HG03469 (cell line): ENCODE data around the gene HPGDS.
"Not testable (repeated sequence)": the region's sequence is repeated elsewhere in the genome, so short reads cannot be mapped to it uniquely, and the experiment has no call there.

Source experiments
- ATAC-seq: cut with Tn5 transposase; IDR thresholded peaks from one replicate; pipeline ENCODE4 v1.9.1; 2021; ENCODE audit warnings: mild to moderate bottlenecking, moderate library complexity, moderate number of reproducible peaks; ENCODE audit not compliant: unreplicated experiment

The HPGDS gene

GRCh38 chr4:94342694-94343093 is at the start of gene HPGDS:
TSS of gene HPGDS (minus strand) at chr4:94342836. CDS start at chr4:94334629, 8,207 bp downstream.
- ATAC-seq: no peak

GRCh38 chr4:94390804-94391410 is 48.3 kb upstream of the HPGDS start:
- no peak for ATAC-seq

DNA sequence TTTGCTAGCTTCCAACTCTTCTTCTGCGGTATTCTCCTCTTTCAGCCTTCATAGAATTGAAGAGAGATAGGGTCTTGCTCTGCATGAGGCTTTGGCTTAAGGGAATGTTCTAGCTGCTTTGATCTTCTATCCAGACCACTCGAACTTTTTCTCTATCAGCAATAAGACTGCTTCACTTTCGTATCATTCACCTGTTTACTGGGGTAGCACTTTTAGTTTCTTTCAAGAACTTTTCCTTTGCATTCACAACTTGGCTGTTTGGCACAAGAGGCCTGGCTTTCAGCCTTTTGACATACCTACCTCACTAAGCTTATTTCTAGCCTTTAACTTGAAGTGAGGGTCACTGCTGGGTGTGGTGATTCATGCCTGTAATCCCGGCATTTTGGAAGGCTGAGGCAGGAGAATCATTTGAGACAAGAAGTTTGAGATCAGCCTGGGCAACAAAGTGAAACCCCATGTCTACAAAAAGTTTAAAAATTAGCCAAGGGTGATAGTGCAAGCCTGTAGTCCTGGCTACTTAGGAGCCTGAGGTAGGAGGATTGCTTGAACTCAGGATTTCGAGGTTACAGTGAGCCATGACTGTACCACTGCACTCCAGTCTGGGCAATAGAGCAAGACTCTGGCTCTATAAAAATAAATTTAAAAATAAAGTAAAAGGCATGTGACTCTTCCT is 47.1 kb upstream of the HPGDS start:
- no peak for ATAC-seq

GRCh38 chr4:94387965-94388364 is 45.3 kb upstream of the HPGDS start:
- not testable (repeated sequence) for ATAC-seq

DNA sequence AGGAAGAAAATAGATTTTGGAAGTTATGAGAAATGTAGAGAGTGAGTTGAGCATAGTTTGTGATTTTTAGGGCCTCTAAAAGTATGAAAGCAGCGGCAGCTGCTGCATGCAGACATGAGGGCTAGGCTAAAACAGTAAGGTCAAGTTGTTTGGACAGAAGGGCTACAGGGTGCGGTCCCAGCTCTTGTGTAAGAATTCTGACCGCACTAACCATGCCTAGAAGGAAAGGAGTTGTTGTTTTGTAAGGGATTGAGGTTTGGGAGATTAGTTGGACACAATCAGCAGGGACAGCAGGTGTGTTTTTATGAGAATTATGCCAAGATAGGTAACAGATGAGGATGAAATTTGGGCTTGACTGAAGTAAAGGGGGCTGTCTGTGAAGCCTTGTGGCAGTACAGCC is 42.8 kb upstream of the HPGDS start:
- not testable (repeated sequence) for ATAC-seq

DNA sequence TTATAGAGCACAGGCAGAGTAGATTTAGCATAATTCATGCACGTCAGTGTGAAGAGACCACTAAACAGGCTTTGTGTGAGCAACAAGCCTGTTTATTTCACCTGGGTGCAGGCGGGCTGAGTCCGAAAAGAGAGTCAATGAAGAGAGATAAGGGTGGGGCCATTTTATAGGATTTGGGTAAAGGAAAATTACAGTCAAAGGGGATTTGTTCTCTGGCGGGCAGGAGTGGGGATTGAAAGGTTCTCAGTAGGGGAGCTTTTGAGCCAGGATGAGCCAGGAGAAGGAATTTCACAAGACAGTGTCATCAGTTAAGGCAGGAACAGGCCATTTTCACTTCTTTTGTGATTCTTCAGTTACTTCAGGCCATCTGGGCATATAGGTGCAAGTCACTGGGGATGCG is 40.3 kb upstream of the HPGDS start:
- not testable (repeated sequence) for ATAC-seq

- no peak for ATAC-seq
Observed at GRCh38 chr4:94378047-94378446, 35.4 kb upstream of the HPGDS start.

DNA sequence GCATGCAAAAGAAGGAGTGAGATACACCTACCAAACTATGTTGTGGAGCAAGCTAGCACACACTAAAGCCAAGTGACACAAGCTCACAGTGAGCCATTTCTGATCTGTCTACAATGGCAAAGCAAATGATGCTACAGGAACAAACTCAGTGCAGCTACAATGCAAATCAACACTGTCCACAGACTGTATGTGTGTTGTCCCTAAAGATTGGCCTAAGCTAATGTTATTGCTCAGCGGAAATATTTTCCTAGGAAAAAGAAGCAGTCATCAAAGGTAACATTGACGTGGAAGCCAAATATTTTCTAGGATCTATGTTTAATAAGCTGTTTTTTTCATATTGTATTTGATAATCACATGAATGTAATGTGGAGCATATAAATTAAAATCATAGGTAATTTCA is 34.7 kb upstream of the HPGDS start:
- no peak for ATAC-seq

GRCh38 chr4:94375364-94375763 is 32.7 kb upstream of the HPGDS start:
- no peak for ATAC-seq

GRCh38 chr4:94373752-94374151 is 31.1 kb upstream of the HPGDS start:
- no peak for ATAC-seq

GRCh38 chr4:94372991-94373390 is 30.4 kb upstream of the HPGDS start:
- no peak for ATAC-seq

- no peak for ATAC-seq
Observed at GRCh38 chr4:94372228-94372978, 29.8 kb upstream of the HPGDS start.

GRCh38 chr4:94371290-94371689 is 28.7 kb upstream of the HPGDS start:
- ATAC-seq: no peak

DNA sequence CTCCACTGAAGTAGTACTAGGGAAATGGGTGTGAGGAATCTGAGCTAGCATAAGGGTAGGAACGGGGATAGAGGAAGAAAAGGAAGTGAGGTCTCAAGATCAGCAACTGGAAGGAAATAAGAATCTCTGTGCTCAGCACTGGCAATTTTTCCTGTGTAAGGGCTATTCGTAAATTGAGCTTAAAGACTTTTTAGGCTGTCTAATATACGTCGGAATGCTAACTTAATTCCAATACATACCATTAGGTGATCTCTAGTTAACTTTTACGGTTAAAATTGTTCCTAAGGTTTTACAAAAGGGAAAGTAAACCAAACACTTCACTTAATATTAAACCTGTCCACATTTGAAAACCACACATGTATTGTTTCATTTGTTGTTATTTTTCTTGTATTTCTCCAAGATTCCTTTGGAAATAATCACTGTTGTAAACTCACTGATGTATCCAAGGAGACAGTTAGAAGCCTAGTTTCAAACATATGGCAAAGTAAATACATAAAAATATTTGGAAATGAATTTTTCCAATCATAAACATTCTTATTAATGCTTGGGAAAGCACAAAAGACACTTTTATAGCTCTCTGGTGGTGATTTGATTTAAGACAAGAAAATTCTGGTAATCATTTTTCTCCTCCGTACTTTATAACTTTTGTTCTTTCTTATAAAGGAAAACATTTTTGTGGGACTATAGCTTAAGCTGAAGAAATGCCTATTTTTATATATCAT is 28.1 kb upstream of the HPGDS start:
- ATAC-seq: no peak

DNA sequence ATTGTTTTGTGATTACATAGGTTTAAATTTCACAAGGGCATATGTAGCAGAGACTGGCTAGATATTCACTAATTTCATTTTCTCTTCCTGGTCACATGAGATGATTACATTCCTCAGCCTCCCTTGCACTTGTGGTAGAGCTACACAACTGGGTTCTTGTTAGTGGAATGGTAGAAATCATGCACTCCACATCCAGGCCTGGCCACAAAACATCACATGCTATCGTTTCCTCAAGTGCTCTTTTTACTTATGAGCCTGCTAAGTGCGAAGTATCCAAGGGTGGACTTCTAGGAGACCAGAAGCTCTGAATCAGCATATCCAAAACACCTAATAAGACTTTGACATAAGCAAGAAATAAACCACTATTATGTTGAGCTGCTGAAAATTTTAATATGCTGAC is 26.4 kb upstream of the HPGDS start:
- no peak for ATAC-seq

DNA sequence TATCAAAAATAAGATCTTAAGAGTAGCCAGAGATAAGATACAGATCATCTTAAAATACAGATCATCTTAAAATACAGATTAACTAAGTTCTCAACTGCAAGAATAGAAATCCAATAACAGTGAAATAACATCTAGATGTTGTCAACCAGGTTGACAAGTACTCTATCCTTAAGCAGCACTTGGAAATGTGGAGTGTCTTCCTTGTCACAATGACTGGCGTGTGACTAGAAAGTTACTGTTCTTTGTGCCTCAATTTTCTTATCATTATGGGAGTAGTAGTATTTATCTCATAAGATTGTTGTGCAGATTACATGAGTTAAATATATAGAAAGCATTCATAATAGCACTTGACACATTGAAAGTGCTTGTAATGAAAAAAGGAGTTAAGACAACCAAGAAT is 25.8 kb upstream of the HPGDS start:
- no peak for ATAC-seq

DNA sequence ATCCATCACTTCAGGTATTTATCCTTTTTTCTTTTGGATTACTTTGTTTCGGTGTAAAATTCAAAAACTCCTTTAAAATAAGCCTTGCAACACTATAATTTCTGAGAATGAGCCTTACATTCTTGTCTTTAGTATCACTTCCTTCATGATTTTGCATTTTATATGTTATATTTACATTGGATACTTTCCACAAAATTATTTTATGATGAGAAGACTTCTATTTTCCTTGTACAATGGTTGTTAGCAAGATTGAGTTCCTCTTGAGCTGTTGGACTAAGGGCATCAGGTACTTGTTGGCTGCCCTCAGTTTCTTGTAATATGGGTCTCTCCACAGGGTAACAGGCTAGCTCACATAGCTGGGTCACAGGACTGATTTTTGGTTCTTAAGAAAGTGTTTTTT is 22.7 kb upstream of the HPGDS start:
- ATAC-seq: no peak

- no peak for ATAC-seq
Observed at GRCh38 chr4:94364527-94364926, 21.9 kb upstream of the HPGDS start.

- ATAC-seq: no peak
Observed at GRCh38 chr4:94363136-94363655, 20.6 kb upstream of the HPGDS start.

GRCh38 chr4:94359838-94360237 is 17.2 kb upstream of the HPGDS start:
- no peak for ATAC-seq

- ATAC-seq: no peak
Observed at GRCh38 chr4:94359221-94359620, 16.6 kb upstream of the HPGDS start.
